Left hindlimb (tissue), 1 donor: ENCODE measurements around the gene PRDM16.

Experiments used
- DNase-seq: peaks from one replicate; pipeline ENCODE4 v3.0.0-alpha.2; 2018

PRDM16 gene

GRCh38 chr1:3033040-3033789, 35.8 kb upstream of the PRDM16 start:
- DNase-seq = no peak

DNA sequence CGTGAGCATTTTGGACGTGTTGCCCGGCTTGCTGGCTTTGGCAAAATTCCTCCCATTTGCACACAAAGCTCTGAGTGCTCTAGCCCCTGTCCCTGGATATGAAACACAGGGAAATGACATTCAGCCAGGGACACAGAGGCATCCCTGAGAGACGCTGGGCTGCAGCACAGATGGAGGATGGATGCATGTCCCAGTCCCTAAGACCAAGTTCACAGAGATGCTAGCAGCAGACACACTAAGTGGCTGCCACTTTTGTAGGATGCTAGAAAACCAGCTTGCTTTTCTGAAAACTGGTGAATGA, 35.3 kb upstream of the PRDM16 start:
- DNase-seq = no peak

- no peak for DNase-seq
These were observed 34.8 kb upstream of the PRDM16 start for GRCh38 chr1:3034162-3034561.

GRCh38 chr1:3034728-3035562, 34.1 kb upstream of the PRDM16 start:
- DNase-seq = no peak

DNA sequence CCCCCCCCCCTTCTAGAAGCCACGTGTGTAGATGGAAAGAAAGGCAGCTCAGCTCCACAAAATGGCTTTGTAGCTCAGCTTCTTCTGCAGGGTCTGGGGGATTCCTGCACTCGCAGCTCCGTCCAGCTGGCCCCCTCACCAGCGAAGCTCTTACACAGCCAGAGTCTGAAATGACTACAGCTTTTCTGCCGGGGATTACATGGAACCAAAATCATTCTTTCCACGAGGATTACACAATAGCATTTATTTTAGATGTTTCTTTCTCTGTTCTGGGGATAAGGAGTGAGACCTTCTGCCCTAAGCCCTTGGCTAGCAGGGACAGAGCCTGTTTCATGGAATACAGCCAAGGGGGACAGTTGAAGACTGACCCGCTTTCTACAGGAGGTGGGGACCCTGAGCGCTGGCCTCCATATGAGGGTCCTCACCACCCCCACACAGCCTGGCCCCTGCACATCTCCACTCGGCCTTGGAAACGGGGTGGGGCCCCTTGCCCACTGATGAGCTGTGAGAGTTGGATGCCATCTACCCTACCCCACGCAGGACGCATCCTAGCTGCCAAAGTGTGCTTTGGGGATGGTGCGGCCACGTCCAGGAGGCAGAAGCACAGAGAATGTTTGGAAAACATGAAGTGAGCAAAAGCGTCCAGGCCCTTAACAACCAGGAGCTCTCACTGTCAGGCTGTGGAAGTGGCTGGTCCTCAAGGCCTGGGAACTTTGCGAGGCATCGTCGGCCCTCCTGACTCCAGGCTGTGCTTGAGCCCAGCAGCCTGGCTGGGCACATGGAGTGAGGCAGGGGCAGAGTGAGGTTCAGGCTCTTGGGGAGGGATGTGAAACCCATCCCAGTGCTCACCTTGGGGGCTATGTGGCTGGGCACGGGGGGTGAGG, 33.2 kb upstream of the PRDM16 start:
- DNase-seq = peak; percentile 68

- no peak for DNase-seq
These were observed 32.3 kb upstream of the PRDM16 start for GRCh38 chr1:3036447-3037280.

GRCh38 chr1:3037281-3038040, 31.5 kb upstream of the PRDM16 start:
- no peak for DNase-seq

- no peak for DNase-seq
These were observed 30.9 kb upstream of the PRDM16 start for GRCh38 chr1:3038113-3038551.

- DNase-seq = no peak
These were observed 30.3 kb upstream of the PRDM16 start for GRCh38 chr1:3038571-3039181.

GRCh38 chr1:3040004-3040403, 29.0 kb upstream of the PRDM16 start:
- DNase-seq = no peak

- no peak for DNase-seq
These were observed 26.5 kb upstream of the PRDM16 start for GRCh38 chr1:3042481-3042880.

DNA sequence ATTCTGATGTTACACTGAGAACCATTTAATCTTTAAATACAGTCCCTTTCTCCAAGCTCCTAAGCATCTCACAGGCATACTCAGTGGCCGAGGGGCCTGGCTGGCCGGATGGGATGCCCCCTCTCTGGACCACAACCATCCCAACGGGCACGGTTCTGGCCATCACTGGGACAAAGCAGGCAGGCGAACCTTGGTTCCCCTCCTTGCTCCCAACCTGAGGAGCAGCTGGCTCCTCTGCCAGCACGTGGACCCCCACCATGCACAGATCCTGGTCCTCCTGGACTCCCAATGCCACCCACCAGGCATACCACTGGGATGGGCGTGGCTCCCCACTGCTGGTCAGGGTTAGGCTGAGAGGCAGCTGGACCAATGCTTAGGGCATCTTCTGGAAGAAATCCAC, 19.8 kb upstream of the PRDM16 start:
- DNase-seq = no peak

DNA sequence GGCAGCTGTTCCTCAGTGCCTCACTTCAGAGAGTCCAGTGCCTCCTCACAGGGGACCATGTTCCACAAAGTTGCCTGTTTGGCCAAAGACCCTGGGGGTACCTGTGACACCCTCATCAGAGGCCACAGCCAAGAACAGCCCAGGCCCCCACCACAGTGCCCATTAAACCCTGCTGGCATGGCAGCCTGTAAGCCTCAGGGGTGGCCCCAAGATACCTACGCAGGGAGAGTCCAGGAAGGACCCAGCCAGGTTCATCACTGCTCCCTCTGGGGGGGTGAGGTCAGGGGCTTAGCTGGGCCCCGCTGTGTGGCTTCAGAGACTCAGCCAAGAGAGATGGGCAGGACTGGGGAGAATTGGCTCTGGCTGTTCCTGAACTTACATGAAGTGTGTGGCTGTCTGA, 19.1 kb upstream of the PRDM16 start:
- DNase-seq = no peak

DNA sequence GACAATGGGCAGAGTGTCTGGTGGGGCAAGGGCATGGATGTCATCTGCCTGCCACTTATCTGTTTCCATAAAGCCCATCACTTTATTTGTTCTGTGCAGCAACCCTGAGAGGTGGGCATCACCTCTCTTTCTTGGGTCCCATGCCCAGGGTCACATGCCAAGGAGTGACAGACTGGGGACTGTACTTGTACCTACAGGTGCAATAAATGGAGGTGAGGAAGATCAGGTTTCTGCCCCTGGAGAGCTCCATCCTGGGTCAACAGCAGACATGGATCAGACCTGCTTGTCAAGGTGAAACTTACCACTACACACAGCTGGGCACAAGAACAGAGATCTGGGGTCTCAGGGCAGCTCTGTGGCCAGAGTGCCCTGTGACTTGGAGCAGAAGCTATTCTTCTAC, 18.4 kb upstream of the PRDM16 start:
- no peak for DNase-seq

- no peak for DNase-seq
These were observed 17.4 kb upstream of the PRDM16 start for GRCh38 chr1:3051270-3052268.

DNA sequence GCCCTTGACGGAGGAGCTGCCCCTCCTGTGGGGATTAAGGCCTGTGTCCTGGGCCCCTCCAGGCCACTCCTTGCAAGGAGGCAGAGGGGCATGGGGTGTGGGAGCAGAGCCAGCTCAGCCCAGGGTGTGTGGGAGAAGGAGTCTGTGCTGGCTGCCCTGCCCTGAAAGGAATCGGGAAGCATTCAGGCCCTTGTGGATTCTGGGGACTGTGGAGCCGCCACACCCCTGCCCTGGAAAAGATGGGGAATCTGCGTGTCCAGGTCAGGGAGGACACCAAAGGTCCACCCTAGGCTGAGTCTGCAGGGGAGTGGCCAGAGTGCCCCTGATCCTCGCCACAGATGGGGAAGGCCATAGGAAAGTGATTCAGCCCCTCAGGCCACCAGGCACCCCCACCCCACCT, 16.5 kb upstream of the PRDM16 start:
- DNase-seq = no peak

DNA sequence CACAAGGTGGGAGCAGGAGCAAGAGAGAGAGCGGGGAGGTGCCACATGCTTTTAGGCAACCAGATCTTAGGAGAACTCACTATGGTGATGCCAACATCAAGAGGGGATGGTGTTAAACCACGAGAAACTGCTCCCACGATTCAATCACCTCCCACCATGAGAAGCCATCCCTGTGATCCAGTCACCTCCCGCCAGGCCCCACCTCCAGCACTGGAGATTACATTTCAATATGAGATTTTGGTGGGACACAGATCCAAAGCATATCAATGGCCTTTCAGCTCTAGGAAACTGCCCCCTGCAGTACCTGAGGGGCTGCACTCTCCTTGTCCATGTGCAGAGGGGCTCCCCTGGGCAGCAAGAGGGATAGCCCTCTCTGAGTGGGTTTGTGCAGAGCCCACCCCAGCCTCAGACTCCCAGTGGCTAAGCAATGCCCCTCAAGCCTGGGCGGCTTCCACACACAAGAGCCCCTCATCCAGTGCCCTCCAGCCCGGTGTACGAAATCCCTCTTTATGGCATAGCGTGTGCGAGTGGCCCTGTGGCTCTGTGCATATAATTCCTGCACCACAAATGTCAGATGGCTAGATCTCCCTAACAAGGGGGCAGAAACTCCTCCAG, 15.5 kb upstream of the PRDM16 start:
- no peak for DNase-seq

- DNase-seq = peak; percentile 14
These were observed 15.0 kb upstream of the PRDM16 start for GRCh38 chr1:3053986-3054385.

DNA sequence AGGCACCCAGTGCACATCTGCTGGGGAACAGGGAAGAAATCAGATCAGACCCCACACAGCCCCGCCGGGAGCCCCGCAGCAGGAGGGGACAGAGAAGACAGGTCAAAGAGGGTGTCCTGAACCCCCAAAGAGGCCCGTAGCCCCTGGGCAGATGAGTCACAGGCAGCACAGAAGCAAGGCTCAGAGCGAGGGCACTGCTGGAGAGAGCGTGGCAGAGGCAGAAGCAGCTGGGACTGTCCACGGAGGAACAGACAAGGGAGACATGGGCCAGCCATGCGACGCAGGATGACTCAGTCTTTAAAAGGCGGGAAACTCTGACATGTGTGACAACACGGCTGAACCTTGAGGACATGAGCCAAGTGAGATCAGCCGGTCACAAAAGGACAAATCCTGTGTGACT, 14.5 kb upstream of the PRDM16 start:
- no peak for DNase-seq

- DNase-seq = no peak
These were observed 14.0 kb upstream of the PRDM16 start for GRCh38 chr1:3055051-3055450.
